GM18951 (cell line): ENCODE measurements around the gene CLINT1.
"Not testable (repeated sequence)": the region's sequence is repeated elsewhere in the genome, so short reads cannot be mapped to it uniquely, and the experiment has no call there.

Experiments used
- POLR2A ChIP-seq: IDR thresholded peaks from 4 replicates; pipeline ENCODE4 v1.6.1; 2011; ENCODE audit warnings: mild to moderate bottlenecking; ENCODE audit not compliant: insufficient read length, insufficient read depth; ENCODE audit errors: extremely low read depth
- in situ Hi-C: fragments of 300-500 bp; cut with MboI; formaldehyde crosslinking; loops from one replicate; pipeline ENCODE4 v1.12.0; 2022; ENCODE audit warnings: low sequenced_read_pairs, mixed read lengths, inconsistent platforms; ENCODE audit not compliant: unreplicated experiment

Gene CLINT1

GRCh38 chr5:157858527-157859226 is at the start of gene CLINT1:
TSS of gene CLINT1 (minus strand) at chr5:157859145. CDS start at chr5:157858970, 175 bp downstream.
- peak; percentile 70 for TF ChIP-seq POLR2A
- in situ Hi-C loops, result no loop called here

DNA sequence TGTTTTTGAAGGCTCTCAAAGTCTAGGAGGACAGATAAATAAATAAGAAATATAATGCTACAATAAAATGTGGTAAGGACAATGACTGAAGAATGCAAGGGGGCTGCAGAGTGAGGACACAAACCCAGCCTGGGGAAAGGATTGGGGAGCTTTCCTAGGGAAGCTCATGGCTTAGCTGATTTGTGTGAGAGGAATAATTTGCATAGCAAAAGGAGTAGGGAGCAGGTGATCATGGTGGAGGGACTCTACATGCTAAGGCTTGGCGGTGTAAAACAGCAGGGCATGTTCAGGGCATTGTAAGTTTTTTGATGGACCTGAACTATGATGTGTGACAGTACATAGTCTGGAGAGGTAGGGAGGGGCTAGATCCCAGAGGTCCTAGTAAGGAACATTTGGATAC is 49.5 kb upstream of the CLINT1 start:
- no peak for TF ChIP-seq POLR2A
- in situ Hi-C loops, result no loop called here

- in situ Hi-C loops, result no loop called here
- TF ChIP-seq POLR2A, result no peak
Observed at GRCh38 chr5:157907479-157907878, 48.5 kb upstream of the CLINT1 start.

GRCh38 chr5:157903117-157903450 is 44.1 kb upstream of the CLINT1 start:
- in situ Hi-C loops, result no loop called here
- no peak for TF ChIP-seq POLR2A

- TF ChIP-seq POLR2A, result no peak
- in situ Hi-C loops, result no loop called here
Observed at GRCh38 chr5:157902449-157903116, 43.6 kb upstream of the CLINT1 start.

DNA sequence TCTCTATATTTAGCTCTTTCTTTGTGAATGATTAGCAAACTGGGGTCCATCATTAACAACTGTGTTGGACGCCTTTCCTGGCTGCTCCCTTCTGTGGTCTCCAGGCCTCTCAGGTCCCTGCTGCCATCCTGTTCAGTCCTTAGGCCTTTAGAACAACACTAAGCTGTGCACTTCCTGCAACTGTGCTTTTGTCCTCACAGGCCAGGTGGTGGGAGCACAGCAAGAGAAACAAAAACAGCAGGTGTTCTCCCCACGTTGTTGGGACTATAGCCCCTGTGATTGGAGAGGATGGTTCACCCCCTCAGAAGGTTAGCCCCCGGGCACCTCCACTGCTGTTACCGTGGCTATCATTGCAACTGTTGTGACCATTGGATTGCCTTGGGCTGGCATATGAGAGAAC is 41.7 kb upstream of the CLINT1 start:
- no peak for TF ChIP-seq POLR2A
- in situ Hi-C loops, result no loop called here

- in situ Hi-C loops, result no loop called here
- no peak for TF ChIP-seq POLR2A
Observed at GRCh38 chr5:157893611-157894010, 34.7 kb upstream of the CLINT1 start.

- no peak for TF ChIP-seq POLR2A
Observed at GRCh38 chr5:157892974-157893373, 34.0 kb upstream of the CLINT1 start.

GRCh38 chr5:157890836-157891597 is 32.1 kb upstream of the CLINT1 start:
- in situ Hi-C loops, result no loop called here
- no peak for TF ChIP-seq POLR2A

More at GRCh38 chr5:157892974-157893373, 34.0 kb upstream of the CLINT1 start:
- in situ Hi-C loops, result no loop called here

DNA sequence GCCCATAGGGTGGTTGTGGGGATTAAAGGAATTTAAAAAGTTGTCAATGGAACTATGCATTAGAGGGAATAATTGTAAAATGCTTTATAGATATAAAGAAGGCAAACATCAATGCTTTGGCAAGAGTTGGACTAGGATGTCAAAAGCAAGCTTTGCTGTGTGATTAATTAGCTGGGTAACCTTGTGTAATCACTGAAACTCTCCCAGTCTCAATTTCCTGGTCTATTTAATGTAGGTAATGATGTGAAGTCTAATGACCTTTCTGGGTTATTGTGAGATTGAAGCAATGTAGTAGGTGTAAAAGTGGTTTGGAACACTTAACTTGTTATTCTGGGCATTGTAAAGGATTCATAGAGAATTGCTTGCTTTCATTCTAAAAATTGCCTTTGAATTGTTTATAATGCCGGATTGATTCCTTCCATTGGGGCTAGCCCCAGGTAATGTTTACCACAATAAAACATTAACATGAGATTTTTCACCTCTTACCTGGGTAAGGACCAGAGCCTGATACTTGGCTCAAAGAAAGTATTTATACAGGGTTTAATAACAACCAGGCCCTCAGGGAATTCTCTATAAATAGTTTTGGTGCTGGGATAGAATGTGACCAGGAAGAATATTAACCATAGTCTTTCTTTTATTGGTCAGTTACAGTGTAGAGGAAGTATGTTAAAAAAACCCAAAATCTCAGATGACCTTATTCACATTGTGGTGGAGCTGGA is 30.0 kb upstream of the CLINT1 start:
- no peak for TF ChIP-seq POLR2A

GRCh38 chr5:157886796-157887380 is 27.9 kb upstream of the CLINT1 start:
- in situ Hi-C loops, result no loop called here
- TF ChIP-seq POLR2A, result no peak

More for the DNA sequence above, 30.0 kb upstream of the CLINT1 start:
- in situ Hi-C loops, result no loop called here

- in situ Hi-C loops, result not testable (repeated sequence)
Observed at GRCh38 chr5:157885051-157885450, 26.1 kb upstream of the CLINT1 start.

GRCh38 chr5:157881498-157881897 is 22.6 kb upstream of the CLINT1 start:
- in situ Hi-C loops, result not testable (repeated sequence)
